Left forelimb (tissue), 1 donor: Measurements from ENCODE around the gene BCL10.
A peak's percentile ranks its signal among the peaks of the same experiment; 100 is the strongest.

Experiments
- DNase-seq: peaks from one replicate; pipeline ENCODE4 v3.0.0-alpha.2; 2018; ENCODE audit warnings: low spot score

Gene BCL10

DNA sequence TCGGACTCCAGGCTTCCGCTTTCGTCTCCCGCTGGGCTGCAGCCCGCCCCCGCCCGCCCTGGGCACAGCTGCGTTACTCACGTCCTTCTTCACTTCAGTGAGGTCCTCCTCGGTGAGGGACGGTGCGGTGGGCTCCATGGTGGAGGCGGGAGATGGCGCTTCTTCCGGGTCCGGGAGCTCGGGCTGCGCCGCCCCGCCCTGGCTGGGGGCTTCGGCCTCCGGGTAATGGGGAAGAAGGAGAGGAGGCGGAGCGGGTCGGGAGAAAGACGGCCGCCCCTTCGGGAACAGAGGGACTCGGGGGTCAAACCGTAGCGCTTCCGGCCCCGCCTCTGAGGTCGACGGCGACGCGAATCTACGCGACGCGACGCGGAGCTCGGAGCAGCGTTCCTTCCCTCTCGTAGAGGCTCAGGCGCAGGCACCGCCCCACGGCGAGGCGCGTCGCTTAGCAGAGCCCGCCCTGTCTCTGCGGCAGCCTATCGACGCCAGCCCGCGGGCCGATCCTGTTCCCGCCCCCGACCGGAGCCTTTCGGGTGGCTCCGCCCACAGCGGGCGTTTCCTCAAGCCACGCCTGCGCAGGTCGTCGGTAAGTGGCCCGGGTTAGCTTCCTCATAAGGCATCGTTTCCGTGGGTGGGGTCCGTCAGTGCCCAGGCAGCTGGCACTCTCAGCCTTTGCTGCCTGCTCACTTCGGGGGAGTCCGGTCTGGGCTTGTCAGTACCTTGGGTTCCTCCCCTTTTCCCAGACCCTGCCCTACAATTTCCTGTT lies at the start of gene BCL10:
Gene BCL10 (minus strand): TSS at position 418 of the 763 bp plus-strand sequence. CDS start 280 bp downstream, at position 138.
- peak; percentile 98 for DNase-seq

DNA sequence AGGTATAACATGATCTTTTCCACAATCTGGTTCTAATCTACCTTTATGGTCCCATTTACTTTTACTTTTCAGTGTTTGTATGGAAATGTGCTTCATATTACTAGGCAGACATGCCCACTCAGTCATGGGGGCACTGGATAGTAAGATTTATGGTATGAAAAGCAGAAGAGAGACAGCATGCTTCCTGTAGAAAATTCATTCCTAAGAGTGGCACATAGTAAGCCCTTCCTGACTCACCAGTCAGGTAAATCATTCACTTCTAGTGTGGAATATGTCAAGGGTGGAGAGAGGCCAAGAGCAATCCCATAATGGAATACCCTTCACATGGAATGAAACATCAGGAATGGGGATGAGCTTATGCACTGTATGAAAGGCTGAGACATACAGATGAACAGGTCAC lies 49.5 kb upstream of the BCL10 start:
- DNase-seq, result no peak

DNA sequence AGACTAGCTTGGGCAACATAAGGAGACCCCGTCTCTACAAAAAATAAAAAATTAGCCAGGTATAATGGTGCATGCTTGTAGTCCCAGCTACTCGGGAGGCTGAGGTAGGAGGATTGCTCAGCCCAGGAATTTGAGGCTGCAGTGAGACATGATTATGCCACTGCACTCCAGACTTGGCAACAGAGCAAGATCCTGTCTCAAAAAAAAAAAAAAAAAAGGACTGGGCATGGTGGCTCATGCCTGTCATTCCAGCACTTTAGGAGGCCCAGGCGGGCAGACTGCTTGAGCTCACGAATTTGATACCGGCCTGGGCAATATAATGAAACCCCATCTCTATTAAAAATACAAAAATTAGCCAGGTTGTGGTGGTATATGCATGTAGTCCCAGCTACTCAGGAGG lies 47.3 kb upstream of the BCL10 start:
- no peak for DNase-seq

DNA sequence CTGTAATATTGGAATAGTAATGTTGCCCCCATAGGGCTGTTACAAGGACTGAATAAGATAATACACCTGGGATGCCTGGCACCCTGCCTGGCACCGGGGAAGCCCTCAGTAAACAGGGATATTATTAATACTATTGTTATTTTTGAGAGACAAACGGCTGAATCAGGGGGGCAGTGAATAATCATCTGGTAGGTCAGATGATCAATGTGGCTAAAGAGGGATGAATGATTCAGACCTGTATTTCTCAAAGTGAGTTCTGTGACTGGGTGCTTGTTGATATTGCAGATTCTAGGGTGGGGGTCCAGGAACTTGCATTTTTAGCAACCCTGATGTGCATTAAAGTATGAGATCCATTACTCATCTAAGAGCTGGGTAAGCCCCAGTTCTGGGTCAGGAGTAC lies 46.2 kb upstream of the BCL10 start:
- DNase-seq, result no peak

DNA sequence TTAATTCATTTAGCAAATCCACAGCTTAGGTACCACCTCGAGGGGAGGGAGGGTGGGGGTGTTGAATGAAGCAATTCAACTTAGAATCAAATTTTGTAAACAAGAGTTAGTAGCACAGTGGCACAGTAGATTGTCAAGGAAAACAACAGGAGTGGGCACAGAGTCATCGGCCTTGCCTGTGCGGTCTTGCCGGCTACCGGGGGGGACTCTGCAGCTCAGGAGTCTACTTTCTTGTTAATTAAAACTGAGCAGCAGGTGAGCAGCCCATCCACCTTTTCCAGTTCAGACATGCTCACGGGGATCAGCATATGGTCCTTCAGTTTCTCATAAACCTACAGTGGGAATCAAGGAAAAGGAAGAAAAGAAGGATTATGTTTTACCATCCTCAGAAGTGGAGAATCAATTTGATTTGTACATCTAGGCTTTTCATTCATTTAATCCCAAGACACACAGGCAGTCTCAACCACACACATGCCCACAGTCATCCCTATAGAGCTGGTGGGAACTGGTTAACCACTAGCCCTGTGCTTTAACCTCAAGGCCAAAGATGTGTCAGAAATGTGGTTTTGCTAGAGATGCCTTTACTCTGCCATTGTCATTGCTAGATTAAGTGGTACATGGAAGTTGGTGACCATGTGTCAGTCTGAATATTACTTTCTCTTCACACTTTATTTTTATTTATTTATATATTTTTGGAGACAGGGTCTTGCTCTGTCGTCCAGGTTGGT lies 45.0 kb upstream of the BCL10 start:
- no peak for DNase-seq

DNA sequence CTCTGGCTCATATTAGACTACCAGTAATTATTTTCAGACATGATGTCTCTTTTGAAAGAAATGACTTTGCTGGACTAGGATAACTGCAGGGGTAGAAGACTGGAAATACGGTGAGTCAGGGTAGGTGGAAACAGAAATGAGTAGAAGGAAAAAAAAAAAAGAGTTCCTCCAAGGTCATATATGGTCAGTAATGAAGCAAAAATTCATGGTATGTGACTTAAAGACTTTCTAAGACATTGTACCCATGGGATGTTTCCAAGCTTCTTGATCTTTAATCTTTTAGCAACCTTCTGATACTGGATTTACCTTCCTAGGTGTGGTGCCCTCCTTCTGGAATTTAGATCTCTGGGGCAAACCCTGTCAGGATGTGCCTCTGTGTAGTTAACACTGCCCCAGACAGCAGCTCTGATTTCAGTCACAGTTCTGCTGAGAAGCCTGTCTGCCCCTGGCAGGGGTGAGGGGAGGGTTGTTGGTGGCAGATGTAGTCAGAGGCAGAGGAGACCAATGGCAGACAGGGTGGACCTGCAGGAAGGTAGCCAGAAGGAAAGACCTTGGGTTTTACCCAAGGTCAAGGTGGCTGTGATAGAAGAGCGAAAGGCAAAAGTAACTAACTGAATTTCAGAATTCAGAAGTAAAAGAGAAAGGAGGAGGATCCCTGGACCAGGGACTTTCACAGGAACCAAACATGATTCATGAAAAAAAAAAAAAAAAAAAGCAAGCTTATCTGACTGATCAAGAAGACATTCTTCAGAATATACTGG lies 44.1 kb upstream of the BCL10 start:
- no peak for DNase-seq

DNA sequence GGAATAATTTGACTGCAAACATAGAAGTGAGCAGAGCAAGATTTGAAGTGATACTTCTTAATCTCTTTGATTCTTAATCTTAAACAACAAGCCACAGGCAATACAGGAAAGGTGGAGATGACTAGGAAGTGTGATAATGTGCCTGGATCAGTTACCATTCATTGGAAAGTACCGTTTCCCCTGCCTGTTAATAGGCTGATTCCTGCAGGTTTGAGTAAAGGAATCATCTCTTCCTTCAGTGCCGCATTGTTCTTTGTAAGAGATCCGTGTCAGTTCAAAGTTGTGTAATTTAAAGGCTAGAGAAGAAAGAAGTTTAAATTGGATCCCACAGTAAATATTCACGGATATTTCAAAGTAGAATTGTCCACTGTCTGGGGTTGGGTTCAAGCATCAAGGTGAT lies 43.5 kb upstream of the BCL10 start:
- no peak for DNase-seq

DNA sequence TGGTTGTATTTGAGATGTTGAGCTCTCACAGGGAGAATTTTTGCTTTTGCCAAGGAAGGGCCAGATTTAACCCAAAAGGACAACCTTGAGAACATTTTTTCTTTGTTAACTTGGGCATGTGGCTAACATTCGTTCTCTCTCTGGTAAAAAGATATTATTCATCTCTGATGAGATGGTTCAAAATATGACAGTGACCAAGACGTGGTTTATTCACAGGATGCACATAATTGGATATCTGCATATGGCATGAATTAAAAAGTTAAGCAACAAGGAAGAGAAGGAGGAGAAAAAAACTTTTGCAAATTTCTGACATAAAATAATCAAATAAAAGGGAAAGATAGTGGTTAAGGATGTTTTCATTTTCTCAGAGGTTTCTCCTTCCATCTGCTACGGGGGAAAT lies 43.1 kb upstream of the BCL10 start:
- DNase-seq, result no peak

DNA sequence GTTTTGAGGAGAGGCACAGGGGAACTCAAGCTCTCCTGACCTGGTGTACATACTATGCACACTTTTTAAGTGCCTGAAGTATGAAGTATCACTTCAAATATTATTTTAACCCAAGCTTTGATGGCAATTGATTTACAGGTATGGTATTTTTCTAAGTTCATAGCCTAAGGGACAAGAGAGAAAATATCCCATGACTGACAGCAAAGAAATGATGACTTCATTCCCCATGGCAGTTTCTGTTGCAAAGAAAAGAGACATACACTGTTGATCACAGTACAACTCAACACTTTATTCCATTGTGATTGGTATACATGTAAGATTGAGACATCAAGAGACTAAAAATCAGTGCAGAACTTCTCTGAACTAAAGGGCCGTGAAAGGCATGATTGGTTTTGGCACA lies 41.8 kb upstream of the BCL10 start:
- no peak for DNase-seq

DNA sequence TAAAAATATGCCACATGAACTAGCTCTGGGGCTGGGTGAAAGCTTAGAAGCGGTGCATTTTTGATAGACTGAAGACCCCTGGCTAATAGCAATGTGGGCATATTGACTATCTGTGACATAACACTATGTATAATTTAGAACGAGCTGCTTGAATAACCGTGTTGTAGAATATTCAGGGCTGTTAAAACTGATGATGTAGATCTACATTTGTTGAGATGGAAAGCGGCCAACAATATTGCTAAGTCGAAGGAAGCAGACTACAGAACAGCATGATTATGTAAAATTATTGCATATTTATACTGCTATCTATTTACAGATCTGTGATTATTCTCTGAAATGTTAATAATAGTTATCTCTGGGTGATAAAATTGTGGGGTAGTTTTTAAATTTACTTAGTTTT lies 41.1 kb upstream of the BCL10 start:
- DNase-seq, result no peak

DNA sequence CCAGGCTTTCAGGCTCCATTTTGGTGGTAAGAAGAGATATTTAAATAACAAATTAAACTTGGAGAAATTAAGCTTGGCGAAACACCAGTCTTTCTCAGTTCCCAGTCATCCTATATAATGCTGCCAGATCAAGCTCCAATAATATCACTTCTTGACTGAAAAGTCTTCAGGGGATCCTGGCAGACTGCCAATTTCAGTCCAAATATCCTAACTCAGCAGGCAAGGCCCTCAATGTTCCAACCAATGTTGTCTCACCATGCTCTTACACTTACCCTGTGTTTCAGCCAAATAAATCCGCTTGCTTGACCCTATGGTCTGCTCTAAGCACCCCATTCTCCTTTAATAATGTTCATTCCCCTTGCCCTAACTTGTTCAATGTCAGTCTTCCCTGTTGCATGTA lies 39.9 kb upstream of the BCL10 start:
- DNase-seq, result no peak

DNA sequence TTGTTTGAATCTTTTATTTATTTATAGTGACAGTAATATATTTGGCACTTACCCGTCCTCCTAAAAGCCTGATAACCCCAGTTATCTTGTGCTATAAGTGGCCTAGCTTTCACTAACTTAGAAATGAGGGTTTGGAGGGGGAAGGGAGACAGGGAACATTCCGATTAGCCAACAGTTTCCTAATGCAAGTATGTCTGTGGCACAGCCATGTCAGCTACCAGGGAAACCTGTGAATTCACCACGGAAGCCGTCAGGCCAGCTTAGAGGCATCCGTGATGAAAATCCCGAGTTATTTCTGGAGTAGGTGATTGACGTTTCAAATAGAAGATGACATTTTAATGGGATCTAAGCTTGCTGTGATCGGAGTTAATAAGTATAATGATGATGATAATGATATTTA lies 39.4 kb upstream of the BCL10 start:
- DNase-seq, result no peak

DNA sequence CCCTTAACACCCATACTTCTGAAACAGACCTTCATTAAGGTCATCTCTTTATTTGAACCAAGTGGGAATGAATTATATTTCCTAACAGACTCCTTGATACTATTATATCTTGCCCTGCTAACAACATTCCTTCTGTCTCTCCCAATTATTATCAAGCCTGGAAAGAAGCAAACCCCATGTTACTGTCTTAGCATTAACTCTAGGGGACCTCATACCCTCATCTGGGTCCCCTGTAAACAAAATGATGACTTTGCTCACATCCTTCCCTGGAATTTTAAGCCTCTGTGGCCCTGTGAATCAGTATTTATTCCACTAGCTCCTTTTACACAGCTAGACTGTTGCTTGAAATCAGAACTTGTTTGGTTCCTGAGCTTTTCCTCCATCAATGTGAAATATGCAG lies 38.3 kb upstream of the BCL10 start:
- DNase-seq, result no peak

DNA sequence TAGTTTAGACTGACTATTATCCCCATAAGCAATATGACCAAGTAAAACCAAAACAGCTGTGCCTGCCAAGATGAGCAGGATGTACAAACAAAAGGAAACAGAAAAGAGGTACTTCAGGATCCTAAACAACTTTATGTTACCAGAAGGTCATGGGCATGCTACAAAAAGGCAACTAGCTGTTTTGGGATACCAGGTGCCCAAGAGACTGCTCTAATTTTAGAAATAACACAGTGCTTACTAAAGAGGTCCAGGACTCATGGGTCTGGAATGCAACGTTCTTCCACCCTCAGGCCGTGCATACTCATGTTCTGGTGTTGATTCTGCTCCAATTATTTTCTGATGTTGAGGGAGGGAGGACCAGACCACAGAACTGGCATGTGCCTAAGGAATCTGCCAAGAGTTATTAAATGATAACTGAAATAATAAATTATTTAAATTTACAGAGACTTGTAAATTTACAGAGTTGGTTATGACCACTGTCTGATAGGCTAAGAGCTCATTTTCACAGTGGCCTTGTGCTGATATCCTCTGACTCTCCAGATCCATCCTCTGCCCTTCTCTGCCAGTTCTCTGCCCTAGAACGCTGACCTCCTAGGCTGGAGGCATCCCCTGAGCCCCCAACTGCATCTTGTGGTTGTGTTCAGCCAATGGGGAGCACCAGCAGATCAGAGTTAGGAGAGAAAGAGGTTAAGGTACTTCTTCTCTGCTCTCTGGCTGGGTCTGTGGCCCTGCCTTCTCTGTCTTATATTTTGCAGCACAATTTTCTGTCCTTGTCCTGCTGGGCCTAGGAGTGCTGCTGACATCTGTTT lies 37.7 kb upstream of the BCL10 start:
- DNase-seq, result no peak

DNA sequence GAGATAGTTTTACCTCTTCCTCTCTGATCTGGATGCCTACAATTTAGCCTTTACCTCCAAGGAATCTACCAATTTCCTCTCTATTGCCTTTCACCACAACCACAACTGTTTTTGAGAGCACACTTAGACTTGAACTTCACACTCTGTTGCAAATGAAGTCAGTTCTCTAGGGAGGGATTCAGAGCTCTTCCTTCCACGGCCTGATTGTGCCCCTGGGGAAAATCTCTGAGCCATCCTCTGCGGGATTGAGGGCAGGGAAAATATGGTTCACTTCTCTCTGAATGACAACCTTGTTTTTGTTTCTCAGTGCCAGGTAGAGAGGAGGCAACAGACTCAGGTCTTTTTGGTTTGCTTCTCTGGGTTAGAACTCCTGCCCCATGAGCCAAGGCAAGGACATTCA lies 35.4 kb upstream of the BCL10 start:
- DNase-seq, result no peak

DNA sequence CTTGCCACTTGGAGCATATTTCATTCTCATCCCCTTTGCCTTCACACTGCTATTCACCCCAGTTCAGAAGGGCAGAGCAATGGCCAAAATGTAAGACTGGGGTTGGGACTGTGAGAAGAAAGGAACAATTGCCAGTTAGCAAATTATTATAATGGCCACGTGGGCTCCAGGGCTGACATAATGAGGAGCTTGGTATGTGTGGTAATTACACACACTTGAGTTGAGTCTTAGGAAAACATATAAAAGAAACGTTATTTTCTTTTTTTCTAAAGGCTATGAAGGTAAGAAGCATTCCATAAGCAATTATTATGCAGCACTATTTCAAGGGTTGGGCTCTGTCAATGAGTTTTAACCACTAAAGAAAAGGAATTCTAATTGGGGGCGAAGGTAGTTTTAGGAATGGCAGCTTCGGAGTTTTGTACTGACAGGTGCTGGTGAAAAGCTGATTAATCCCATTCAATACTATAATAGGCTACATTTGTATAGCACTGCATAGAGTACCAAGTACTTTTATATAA lies 32.5 kb upstream of the BCL10 start:
- DNase-seq, result no peak

DNA sequence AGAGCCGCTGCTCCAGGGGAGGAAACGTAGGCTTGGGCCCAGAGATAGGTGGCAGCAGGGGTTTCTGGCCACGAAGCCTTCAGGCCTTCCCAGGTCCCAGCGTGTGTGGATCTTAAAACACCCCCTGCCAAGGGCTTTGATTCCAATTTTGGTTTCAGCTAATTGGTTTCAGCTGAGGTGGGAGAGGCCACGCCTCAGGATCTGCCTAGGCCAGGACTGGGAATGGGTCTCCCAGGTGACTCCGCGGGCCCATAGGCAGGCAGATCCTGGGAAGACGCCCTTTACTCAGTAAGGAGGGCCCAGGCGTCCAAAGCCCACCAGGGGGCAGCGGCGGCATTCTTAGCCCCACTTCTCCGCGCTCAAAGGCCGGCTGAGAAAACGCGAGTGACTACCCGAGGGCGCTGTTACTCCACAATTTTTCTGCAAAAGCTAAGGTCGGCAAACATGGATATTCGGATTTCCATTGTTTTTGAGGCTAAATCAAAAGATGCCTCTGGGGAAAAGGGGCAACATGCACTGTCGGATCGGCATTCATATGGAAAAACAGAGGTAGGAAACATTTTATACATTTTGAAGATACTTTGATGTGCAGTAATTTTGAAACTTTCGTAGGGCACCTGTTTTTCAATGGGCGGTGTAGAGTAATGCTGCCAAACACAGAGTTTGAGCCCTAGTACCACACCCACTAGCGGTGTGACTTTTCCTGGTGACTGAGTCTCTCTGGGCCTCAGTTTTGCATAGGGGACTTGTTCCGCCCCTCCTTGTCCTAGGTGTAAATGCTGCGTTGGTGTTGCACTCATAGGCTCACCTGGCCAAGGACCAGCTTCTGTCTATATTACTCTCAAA lies 31.8 kb upstream of the BCL10 start:
- peak; percentile 93 for DNase-seq

DNA sequence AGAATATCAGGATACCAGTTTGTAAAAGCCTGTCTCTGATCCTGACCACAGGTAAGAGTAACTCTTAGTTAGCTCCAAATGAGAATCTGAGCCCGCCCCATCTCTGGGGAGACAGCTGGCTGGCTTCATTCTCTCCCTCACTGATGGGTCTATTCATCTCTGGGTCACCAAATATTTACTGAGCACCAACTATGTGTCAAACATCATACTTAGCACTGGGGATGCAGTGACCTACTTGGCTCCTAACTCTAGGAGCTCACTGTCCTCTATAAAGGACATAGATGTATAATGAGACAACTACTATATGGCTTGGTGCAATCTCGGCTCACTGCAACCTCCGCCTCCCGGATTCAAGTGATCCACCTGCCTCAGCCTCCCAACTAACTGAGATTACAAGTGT lies 29.8 kb upstream of the BCL10 start:
- no peak for DNase-seq

DNA sequence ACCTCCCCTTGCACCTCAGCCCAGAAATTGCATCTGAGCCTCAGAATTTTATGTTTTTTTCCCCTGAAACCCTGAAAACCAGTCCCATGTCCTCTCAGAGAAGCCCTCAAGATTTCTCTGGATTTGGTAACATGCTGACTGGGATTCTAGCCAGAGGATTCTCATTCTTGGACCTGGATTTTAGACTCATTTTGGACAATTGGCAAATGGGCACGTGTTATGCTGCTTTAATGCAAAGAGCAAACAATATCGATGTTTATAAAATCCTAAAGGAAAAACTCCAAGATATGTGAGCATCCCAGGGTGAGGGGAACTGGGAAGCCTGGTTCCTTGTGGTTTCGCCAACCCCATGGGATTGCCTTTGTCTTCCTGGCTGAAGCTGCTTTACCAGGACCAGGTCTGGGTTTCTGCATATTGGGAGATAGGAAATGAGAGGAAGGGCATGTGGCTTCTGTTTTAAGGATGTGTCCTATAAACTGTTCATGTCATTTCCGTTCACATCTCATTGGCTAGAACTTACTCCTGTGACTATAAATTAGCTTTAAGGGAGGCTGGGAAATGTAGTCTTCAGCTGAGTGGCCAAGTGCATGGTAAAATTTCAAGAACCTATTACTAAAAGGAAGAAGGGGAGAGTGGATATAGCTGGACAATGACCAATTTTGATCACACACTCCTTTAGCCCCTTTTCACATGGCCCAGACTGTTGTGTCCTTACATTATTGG lies 27.2 kb upstream of the BCL10 start:
- no peak for DNase-seq

DNA sequence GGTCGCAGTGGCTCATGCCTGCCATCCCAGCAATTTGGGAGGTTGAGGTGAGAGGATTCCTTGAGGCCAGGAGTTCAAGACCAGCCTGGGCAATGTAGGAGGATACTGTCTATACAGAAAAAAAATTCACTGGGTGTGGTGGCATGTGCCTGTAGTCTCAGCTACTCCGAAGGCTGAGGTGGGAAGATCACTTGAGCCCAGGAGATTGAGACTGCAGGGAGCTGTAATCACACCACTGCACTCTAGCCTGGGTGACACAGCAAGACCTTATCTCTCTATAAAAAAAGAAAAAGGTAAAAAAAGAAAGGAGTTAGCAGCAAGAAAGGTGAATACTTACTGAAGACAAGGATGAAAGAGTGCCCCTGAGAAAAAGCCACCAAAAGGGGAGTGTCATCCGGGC lies 23.7 kb upstream of the BCL10 start:
- DNase-seq, result no peak
